ENCODE results near the gene CCDC177. TPM values are rescaled to one million over a fixed set of nuclear protein-coding genes. Genes with fewer than 3 reads are reported as not detected.

Gene CCDC177
- total and polyA plus RNA-seq, 9 of the 15 experiments (the other 6 are each of a cell fraction or from before 2014, with no cell fraction given) = not detected

DNA sequence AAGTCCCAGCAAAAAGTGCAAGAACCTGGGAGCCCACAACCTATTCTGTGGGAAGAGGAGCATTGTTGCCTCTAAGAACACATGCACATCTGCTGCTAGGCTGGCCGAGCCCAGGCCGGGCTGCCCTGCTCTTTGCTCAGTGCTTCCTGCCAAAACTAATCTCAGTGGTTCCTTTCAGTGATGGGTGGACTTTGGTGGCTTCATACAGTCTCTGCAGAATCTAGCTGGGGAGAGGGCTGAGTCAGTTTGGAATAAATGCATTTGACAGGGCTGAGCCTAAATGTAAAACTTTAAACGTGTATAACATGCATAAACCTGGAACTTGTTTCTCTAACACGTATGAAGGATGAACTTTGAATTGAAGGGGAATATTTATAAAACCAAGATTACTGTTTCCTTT lies 44.6 kb downstream of the CCDC177 start (continued):
- TF ChIP-seq ZNF398 (CRISPR knock-in tag; IDR thresholded peaks at IDR 0.05) = no peak
- TF ChIP-seq, protein P1, sequence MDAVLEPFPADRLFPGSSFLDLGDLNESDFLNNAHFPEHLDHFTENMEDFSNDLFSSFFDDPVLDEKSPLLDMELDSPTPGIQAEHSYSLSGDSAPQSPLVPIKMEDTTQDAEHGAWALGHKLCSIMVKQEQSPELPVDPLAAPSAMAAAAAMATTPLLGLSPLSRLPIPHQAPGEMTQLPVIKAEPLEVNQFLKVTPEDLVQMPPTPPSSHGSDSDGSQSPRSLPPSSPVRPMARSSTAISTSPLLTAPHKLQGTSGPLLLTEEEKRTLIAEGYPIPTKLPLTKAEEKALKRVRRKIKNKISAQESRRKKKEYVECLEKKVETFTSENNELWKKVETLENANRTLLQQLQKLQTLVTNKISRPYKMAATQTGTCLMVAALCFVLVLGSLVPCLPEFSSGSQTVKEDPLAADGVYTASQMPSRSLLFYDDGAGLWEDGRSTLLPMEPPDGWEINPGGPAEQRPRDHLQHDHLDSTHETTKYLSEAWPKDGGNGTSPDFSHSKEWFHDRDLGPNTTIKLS (IDR thresholded peaks at IDR 0.05; ENCODE audit: borderline replicate concordance, low read depth) = no peak

- H3K79me2 ChIP-seq (ENCODE audit: control insufficient read depth, insufficient read depth, low read length) = no peaks in the 10 kb centered on the region
- peaks cover 6 to 47% of the 10 kb centered on the region in 2 experiments for H3K27me3 ChIP-seq (ENCODE audit: control insufficient read depth in 2 of 2, insufficient read depth in 2 of 2, low read length in 2 of 2)
- ChIA-PET CTCF (ENCODE audit: low intra/inter-chr PET ratio) (no interaction called here), POLR2A (interaction anchor here (0.6 to 0.9 kb wide), 3 partner anchors 10 to 32 kb away, joined by 3 to 4 read pairs (median 3); no protein-coding TSS in a partner anchor)
- in situ Hi-C loops (cut with MboI) = no loop called here
- no peak overlapping the region for H2AFZ ChIP-seq (ENCODE audit: low read depth, low read length)
- 0% methylated on average over 3 of the region's 3 CpGs for WGBS (ENCODE audit: insufficient coverage, low coverage, missing lambda C conversion rate)
- no peak for DNase-seq (ENCODE audit: extremely low read depth in 1 of 4, low spot score in 3 of 4)
- no peak overlapping the region for H3K4me3 ChIP-seq
- H3K9ac ChIP-seq (ENCODE audit: insufficient read depth in 1 of 2, low read depth in 2 of 2, low read length in 2 of 2) = no peak overlapping the region
- intact Hi-C loops (cut with micrococcal nuclease) = no loop called here
- no peak for ATAC-seq
- TF ChIP-seq, protein P2, sequence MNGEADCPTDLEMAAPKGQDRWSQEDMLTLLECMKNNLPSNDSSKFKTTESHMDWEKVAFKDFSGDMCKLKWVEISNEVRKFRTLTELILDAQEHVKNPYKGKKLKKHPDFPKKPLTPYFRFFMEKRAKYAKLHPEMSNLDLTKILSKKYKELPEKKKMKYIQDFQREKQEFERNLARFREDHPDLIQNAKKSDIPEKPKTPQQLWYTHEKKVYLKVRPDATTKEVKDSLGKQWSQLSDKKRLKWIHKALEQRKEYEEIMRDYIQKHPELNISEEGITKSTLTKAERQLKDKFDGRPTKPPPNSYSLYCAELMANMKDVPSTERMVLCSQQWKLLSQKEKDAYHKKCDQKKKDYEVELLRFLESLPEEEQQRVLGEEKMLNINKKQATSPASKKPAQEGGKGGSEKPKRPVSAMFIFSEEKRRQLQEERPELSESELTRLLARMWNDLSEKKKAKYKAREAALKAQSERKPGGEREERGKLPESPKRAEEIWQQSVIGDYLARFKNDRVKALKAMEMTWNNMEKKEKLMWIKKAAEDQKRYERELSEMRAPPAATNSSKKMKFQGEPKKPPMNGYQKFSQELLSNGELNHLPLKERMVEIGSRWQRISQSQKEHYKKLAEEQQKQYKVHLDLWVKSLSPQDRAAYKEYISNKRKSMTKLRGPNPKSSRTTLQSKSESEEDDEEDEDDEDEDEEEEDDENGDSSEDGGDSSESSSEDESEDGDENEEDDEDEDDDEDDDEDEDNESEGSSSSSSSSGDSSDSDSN (IDR thresholded peaks at IDR 0.05; ENCODE audit: borderline replicate concordance in 1 of 2, low read depth in 2 of 2, low read length in 2 of 2) = no peak
- TF ChIP-seq NFE2 (IDR thresholded peaks at IDR 0.05; ENCODE audit: low read depth) (no peak), NELFE (IDR thresholded peaks at IDR 0.05; ENCODE audit: insufficient read depth, insufficient read length) (no peak), SNAPC5 (CRISPR knock-in tag; IDR thresholded peaks at IDR 0.05) (no peak), TCF7 (IDR thresholded peaks at IDR 0.05; ENCODE audit: borderline replicate concordance) (no peak), XRCC5 (IDR thresholded peaks at IDR 0.05; ENCODE audit: low read depth, low read length) (no peak), HNRNPL (IDR thresholded peaks at IDR 0.05; ENCODE audit: low read depth, low read length) (no peak), NUFIP1 (IDR thresholded peaks at IDR 0.05; ENCODE audit: partially characterized antibody) (no peak), EHMT2 (IDR thresholded peaks at IDR 0.05) (no peak), ADNP (tag; IDR thresholded peaks at IDR 0.05) (no peak), ZFP1 (CRISPR knock-in tag; IDR thresholded peaks at IDR 0.05) (no peak), HDAC2 (IDR thresholded peaks at IDR 0.05) (no peak), BRCA1 (IDR thresholded peaks at IDR 0.05) (no peak), BRCA1 (CRISPR knock-in tag; IDR thresholded peaks at IDR 0.05) (no peak), SMAD1 (IDR thresholded peaks at IDR 0.05; ENCODE audit: low read depth, low read length, partially characterized antibody) (no peak)
- H3K9me1 ChIP-seq (ENCODE audit: control insufficient read depth, insufficient read depth, low read length) = no peaks in the 10 kb centered on the region
- H3K36me3 ChIP-seq (ENCODE audit: control insufficient read depth, insufficient read depth, low read length) = no peaks in the 10 kb centered on the region
- no peaks in the 10 kb centered on the region for H4K20me1 ChIP-seq (replicated peaks; ENCODE audit: control insufficient read depth, insufficient read depth, low read length)
- no TSS peak for BruUV-seq (replicated peaks)
- no peak overlapping the region for H3K27ac ChIP-seq (ENCODE audit: extremely low read depth, low read depth, low read length)
- no peaks in the 10 kb centered on the region; a peak in 1 of 5 replicates for H3K4me1 ChIP-seq (replicated peaks in 1 of 2; ENCODE audit: control insufficient read depth in 2 of 2, insufficient read depth in 2 of 2, low read length in 2 of 2)
- no peaks in the 10 kb centered on the region for H3K9me3 ChIP-seq (replicated peaks; ENCODE audit: control insufficient read depth, insufficient read depth, low read depth, low read length)
- H3K4me2 ChIP-seq (ENCODE audit: insufficient read depth, low read length) = no peak overlapping the region
- no peak for FAIRE-seq
These were observed 45.1 kb downstream of the CCDC177 start for GRCh38 chr14:69529563-69529962.
